Stimulated activated CD4-positive, alpha-beta T cell treated with anti-CD3 and anti-CD28 coated beads, Interleukin-15, amount 100 ng/mL, for 1 hour (primary cell): Measurements from ENCODE around the gene CMKLR1.

ENCODE experiments used
- DNase-seq, 2 donors: peaks; one replicate each; pipeline ENCODE4 v3.0.0-alpha.2; 2020; ENCODE audit warnings: low read depth in 1 of 2, low spot score in 1 of 2

CMKLR1 gene

DNA sequence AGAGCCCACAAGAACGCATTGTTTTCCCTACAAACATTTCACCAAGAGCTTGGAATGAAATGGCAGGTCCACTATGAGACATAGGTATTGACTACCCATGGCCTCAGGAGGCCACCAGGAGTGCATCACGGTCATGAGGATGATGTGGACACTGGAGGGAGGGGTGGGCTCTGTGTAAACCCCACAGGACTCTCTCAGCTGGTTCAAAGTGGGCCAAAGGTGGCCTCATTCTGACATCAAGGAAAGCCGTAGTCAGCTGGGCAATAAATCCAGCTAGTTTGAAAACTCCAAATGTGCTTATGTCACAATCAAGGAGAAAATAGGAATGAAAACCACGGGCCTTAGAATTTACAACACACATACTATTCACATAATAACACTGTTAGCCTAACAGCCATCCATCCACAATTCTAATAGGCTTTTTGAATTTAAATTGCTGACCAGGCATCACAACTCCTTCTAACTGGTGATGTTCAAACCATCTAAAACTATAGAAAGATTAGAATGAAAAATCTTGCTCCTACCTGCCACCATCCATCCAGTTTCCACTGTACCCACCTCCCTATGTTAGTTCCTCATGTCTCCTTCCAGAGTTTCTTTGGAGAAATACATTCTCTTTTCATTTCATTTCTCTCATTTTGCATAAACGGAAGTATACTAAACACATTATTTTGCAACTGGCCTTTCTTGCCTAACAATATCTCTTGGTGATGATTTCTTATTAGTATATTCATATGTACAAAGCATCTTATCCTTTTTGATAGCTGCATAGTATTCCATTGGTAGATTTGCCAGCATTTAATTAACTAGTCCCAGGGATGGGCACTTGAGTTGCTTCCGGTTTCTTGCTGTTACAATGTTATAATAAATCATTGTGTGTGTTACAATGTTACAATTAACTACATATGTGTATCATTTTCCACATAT is 21.5 kb downstream of the CMKLR1 start:
- no peak for DNase-seq

DNA sequence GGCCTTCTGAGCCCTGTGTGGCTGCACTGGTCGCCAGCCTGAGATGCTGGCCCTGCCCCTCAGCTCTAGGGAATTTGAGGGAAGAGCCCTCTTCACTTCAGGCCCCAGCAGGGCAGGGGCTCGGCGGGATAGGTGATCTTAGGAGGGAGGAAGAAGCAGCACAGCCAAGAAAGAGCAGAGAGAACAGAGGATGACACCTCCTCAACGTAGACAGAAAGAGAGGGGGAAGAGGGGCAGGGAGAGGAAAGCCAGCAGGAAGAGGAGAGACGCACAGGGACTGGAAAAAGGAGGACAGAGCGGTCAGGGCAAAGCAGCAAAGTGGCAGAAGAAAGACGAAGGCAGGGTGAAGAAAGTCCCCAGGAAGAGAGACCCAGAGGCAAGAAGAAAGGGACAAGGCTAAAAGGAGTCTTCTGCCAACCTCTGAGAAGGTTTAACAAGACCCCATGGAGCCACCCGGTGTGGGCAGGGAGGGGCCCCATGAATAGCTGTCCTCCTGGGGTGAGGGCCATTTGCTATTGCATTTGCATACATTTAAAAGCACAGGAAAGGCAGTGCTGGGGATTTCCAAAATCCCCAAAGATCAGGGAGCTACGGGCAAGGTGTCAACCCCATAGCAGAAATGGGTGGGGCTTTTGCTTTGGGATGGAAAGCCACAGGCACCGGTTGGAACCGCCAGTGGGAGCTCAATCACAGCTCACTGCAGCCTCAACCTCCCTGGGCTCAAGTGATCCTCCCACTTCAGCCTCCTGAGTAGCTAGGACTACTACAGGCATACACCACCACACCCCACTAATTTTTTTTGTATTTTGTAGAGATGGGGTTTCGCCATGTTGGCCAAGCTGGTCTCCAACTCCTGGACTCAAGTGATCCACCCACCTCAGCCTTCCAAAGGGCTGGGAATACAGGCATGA is 22.7 kb downstream of the CMKLR1 start:
- no peak for DNase-seq

DNA sequence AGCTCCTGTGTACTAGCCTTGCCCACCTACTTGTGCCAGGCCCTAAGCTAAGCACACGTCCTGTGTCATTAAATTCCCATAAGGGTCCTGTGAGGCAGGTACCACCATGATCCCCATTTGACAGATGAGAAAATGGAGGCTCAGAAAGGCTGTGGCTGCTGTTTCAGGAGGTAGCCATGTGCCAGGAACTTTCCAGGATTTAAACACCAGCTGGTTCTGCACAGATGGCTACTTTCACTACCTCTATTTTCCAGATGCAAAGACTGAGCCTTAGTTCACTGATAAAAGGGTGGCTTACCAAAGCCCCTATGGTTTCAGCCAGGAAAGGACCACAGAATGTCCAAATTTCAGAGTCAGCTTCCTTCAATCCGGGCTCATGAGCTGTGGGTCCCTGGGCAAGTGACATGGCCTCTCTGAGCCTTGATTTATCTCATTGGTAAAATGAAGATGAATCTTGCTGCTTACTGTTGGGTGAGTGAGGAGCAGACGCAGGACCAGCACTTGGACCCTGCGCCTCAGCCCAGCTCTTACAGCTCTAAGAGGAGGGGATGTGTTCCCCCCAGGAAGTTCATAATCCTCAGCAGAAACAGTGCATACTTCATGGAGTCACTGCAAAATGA is 23.5 kb downstream of the CMKLR1 start:
- no peak for DNase-seq

DNA sequence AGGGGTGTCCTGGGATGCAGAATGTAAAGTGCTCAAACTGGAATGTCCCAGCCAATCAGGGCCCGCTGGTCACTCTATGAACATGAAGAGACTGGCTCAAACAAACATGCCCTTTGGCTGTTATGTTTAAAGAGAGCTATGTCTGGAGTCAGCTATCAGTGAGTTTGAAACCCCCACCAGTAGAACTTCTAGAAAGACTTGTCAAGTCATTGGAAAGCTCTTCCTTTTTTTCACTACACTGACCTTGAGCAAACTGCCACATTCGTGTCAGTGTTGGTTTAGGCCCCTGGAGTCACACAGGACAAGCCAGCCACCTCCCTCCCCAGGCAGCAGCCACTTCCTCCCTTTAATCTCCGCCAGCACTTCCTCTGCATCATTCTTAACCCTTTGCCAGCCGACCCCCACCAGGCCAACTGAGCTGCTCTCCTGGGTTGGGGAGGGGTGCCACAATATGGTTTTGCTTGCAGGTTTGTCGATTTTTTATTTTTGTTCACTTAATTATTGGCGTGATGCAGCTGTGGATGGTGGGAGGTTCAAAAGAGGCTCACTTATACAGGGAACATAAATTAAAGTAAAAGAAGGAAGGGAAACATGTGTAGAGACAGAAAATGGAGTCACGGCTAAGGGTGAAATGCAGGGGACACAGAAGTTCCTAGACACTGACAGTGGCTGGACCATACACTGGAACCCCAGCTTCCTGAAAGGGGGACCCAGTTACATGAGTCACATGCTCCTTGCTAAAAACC is 25.3 kb downstream of the CMKLR1 start:
- DNase-seq, result no peak

DNA sequence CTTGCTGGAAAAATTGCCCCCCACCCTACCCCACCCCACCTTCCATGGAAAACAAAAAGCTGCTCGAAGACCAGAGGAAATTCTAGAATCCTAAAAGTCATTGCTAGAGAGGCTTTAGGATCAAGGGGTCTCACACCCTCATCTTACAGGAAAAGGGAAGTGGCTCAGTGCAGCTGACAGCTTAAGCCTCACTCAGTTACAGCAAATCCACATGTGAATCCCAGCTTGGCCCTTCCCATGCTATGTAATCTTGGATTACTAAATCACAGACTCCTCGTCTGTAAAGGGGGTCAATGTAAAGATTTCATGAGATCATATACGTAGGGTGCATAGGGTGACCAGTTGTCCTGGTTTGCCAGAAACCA is 25.9 kb downstream of the CMKLR1 start:
- DNase-seq, result no peak

DNA sequence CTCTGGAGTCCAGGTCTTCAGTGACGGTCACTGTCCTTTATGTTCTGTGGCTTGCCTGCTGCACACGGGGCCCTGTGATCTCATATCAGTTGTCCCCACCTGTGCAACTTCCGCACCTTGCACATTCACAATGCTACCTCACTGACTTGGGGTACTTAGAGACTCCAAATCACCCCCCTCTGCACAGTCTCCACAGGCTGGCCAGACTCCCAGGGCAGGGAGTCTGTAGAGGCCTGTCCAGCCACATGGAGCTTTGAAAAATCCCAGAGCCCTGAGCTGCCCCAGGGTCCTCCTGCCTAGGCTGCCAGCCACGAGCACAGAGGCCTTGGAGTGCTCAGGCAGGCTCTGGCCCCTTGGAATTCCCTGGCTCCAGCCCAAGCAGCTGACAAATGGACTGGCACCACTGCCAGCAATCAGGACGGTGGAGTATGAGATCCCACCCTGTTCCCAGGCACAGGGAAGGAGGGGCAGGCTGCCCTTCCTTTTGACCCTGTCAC is 26.4 kb downstream of the CMKLR1 start:
- DNase-seq, result no peak

DNA sequence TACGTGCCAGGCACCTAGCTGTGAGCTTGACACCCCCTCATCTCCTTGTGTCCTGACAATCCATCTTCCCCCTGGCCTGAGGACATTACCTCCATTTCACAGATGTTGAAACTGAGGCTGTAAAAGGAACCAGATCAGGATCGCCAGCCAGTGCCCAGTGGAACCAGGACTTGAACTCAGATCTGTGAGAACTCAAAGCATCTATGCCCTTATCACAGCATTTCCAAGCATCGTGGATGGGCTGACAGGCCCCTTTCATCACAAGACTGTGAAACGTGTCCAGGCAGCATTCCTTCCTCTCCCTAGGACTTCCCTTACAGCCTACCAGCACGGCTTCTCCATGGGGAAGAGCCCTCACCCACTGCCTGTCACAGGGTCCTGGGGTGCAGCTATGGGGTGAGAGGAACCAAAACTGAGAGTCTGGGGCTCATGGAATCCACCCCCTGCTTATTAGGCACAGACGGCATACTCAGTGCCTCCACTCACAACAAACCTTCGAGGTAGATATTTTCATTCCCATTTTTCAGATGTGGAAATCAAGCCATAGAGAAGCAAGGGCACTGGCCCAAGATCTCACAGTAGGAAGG is 26.9 kb downstream of the CMKLR1 start:
- DNase-seq, result no peak

DNA sequence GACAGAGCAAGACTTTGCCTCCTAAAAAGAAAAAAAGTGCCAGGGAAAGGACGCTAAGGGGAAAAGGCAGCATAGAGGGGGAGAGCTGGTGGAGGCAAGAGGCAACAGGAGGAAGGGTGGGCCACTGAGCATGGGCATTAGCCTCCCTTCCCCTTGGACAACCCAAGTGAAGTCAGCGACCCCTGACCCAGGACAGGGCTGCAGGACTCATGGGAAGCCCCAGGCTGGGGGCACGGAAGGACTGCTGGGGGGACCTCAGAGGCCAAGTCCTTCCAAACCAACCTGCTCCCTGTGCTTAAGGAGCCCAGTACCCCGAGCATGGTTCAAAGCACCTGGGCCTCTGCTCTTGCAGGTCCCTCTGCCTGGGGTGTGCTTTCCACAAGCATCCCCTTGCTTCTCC is 27.5 kb downstream of the CMKLR1 start:
- no peak for DNase-seq

DNA sequence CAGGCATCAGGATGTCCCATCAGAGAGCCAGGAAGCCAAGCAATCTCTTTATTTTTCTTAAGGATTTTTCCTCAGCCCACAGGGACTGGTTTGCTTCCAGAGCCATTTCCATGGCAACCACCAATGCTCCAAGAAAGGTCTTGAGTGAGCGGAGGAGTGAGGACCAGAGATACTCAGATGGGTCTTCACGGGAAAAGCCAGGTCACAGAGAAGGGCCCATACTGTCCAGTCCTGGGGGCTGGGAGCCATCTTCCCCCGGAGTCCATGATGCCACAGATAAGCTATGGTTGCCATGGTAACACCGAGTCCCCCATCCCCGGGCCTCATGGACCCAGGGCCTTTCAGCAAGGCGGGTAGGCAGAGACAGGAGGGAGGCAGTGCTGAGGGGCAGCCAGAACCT is 28.6 kb downstream of the CMKLR1 start:
- no peak for DNase-seq

DNA sequence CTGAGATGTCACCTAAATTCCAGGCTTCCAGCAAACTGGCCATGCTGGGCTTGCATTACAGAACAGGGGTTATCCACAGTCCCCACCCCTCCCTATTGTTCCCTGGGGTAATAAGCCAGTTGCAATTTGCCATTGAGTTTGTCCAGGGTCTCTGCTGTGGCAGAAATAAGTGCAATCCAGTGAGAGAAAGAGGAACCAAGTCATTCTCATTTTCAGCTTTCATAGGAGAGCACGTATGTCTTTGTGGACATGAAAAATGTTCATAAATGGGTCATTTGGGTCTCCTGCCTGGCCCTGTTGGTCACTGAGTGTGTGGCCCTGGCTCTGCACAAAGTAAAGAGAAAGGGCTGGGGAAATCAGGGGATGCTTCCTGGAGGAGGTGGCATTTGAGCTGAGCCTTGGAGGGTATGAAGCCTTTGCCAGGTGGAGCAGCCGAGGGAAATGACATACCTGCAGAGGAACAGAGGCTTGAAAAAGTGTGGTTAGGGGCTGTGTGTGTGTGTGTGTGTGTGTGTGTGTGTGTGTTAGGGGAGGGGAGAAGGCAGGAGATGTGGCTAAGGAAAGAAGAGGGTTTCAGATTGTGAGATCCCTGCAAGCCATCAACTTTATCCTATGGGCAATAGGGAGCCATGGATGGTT is 29.3 kb downstream of the CMKLR1 start:
- no peak for DNase-seq

DNA sequence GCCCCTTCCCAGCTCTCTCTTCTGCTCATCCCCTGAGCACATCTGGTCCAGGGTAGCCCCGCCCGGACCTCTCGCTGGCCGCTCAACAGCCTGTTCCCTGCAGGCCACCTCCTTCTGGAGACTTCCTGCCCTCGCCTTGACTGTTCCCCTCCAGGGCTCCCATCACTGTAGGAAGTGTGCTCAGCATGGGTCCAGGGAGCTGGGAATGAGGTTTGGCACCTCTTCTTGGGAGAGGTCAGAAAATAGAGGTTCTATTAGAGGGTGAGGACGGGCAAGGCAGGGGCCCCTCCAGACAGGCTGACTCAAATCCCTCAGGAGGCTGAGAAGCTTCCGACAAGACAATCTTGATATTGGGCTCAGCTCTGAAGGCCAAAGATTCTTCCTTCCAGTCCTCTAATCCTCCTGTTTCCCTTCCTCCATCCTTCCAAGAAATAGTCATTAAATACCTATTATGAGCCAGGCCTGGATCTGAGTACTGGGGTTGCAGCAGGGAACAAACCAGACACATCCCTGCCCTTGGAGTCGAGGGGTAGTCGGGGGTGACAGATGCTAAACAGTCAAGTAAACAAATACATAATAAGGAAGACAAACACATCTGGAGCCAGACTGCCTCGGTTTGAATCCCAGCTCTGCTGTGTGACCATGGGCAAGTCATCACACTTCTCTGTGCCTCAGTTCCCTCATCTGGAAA is 30.6 kb downstream of the CMKLR1 start:
- no peak for DNase-seq

DNA sequence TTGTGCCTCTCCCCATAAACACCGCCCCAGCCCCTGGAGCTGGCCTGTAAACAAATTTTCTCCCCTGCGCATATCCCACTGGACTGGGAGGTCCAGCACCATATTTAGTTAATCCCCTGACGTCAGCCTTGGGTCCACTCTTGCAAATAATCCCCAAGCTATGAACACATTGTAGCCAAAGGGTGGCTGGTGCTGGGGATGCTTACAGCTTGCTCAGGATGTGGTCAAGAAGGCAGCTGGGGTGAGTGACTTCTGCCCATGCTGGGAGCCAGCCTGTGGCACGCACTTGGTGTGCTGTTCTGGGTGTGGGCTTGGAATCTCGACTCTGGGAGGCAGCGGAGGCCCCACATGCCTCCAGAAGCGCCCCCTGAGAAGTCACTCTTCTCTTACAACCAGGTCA is 32.1 kb downstream of the CMKLR1 start:
- DNase-seq, result no peak

DNA sequence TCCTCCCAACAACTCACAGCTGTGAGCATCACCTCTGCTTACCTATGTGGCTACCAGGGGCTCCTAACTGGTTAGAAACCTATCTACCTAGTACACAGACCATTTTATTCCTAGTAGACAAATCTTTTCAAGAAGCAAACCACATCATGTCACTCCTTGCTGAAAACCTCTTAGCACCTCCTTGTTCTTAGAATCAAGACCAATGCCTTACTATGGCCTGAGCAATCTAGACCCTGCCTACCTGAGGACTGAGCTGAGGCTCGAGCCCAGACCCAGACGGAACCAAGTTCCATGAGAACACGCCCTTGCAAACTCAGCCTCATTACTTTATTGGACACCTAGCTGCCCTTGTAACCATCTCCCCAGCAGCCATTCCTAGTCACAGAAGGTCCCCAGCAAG is 32.6 kb downstream of the CMKLR1 start:
- no peak for DNase-seq

DNA sequence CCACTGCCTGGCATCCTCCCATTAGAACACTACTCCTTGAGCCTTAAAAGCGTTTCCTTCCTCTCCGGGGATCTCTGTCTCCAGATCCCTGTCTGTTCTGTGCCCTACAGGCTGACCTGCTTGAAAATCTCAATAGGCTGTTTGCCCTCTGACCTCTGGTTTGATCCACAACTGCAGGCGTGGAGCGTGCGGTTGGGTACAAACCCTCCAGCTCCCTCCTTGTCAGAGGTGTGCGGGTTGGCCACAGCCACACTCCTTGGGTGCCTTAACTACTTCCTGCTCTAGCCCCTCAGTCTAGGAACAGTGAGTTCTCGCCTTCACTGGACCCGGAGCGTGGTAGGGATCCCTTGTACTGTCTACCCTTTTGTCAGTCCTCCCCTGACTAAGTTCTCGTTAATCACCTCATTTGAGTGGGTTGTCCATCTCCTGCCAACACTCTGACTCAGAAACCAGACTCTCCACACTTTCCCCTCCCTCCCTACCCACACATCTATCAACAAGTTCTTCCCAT is 33.1 kb downstream of the CMKLR1 start:
- no peak for DNase-seq

DNA sequence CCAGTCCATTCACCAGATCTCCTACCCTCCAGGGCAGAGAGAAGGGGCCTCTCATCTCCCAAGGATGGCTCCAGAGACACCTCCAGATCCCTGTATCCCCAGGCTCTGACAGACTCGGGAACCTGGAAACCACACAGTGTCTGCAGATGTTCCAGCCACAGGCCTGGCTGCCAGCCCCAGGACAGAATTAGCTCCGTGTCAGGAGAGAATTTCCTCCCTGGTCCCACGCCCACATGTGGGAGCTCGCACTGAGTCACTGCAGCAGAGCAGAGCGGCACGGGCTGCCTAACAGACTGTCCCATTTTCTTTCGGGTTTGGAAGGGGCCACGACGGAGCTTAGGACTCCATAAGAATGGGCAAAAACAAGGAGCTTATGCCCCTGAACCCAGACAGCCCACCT is 33.6 kb downstream of the CMKLR1 start:
- no peak for DNase-seq

DNA sequence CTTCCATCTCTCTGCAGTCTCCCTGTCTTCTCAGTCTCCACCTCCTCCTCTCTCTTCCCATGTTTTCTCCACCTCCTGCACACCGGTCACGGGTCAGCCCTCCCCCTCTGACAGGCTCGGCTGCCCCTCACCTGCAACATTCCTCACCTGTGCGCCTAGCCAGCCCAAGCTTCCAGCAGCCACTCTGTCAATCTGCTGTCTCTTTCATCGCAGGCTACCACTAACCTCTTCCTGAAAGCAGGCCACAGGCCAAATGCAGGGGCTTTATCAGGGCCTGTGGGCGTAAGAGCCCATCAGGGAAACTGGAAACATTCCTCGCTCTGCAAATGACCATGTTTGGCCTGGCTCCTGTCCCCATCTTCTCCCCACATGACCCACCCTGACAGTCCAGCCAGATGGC is 34.5 kb downstream of the CMKLR1 start:
- DNase-seq, result no peak

DNA sequence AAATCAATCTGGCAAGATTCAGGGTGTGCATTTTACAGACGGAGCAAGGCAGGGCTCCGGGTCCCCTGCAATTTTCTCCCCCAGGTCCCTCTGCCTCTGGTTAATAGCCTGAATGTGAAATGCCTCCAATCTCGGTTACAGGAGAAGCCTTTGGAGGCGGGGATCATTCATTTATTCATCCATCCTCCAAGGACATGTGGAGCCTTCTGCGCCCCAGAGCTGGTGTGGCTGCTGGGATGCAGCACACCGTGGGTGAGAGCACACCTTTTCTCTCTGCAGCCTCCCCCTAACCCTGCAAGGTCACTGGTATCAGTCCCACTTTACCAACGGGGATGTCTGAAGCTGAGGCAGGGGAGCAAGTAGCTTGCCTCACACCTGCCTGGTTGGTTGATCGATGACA is 35.4 kb downstream of the CMKLR1 start:
- DNase-seq, result no peak

DNA sequence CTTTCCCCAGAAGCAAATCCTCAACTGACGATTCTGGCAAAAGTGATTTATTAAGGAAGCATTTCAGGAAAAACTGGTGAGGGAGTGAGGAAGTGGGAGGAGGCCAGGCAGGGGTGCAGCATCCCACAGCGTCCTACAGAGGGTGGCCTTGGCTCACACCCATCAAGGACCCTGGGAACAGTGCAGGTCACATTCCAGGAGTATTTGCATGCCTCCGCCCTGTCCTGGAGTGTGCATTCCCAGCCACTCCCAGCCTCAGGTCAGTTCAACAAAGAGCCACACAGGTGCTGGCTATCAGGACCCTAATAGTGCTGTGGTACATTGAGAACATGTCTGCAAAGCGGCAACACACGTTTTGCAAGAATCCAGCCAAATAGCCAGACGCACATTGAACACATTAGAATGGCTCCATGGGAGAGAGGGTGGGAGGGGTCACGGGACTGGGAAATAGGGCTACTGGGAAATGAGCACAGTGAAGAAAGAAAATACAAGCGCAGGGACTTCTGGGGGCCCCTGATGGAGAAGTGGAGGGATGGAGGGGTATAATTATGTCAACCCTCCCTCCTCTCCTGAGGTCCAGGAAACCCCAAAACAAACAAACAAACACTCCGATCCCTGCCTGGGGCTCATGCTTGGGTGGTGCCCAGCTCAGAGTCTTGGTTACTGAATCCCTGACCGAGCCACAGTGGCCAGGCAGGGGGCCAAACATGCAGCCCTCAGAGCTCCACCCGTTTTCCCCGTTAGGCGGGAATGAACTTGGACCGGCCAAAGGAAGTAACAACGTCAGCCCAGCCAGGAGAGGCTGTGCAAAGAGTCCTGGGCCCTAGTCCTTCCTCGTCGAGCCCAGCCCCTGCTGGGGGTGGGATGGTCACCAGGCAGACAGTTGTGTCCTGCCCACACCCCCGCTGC is 36.5 kb downstream of the CMKLR1 start:
- DNase-seq, result no peak
